Measurements from ENCODE around the gene POU2F1. TPM values are rescaled to one million over a fixed set of nuclear protein-coding genes. Genes with fewer than 3 reads are reported as not detected.
"Not testable (repeated sequence)": the region's sequence is repeated elsewhere in the genome, so short reads cannot be mapped to it uniquely, and the experiment has no call there.

The POU2F1 gene
- total and polyA plus RNA-seq, 12 donors = 3.2 to 52.5 (median 12.6) TPM

- intact Hi-C loops (cut with DNase I) = no loop called here
- no peak overlapping the region for H3K4me3 ChIP-seq
- 68 to 88% (median 85%) methylated on average over 3 of the region's 3 CpGs for WGBS, 4 donors
- H3K4me1 ChIP-seq (replicated peaks in 1 of 2) = no peaks in the 10 kb centered on the region
- no peaks in the 10 kb centered on the region for H3K9me3 ChIP-seq (replicated peaks in 1 of 3)
- H3K27ac ChIP-seq = no peak overlapping the region
- TF ChIP-seq CTCF (IDR thresholded peaks at IDR 0.05) (no peak), POLR2A (IDR thresholded peaks at IDR 0.05) (no peak)
- no peaks in the 10 kb centered on the region for H3K27me3 ChIP-seq
- H3K36me3 ChIP-seq (replicated peaks in 1 of 2) = no peaks in the 10 kb centered on the region
- DNase-seq = no peak
Measured at GRCh38 chr1:167202049-167202448, 18.6 kb upstream of the POU2F1 start.

- H3K4me1 ChIP-seq (replicated peaks in 1 of 2); H3K9me3 ChIP-seq (replicated peaks in 1 of 3); H3K27ac ChIP-seq; H3K4me3 ChIP-seq; H3K36me3 ChIP-seq (replicated peaks in 1 of 2); intact Hi-C loops (cut with DNase I); DNase-seq; H3K27me3 ChIP-seq: not testable (repeated sequence)
- WGBS, 4 donors = 88 to 96% (median 92%) methylated on average over 4 to 6 of the region's 6 CpGs
Measured at GRCh38 chr1:167205306-167206050, 15.2 kb upstream of the POU2F1 start.

GRCh38 chr1:167206166-167206835 is 14.4 kb upstream of the POU2F1 start:
- Histone ChIP-seq H3K4me1 (replicated peaks in 1 of 2) (no peaks in the 10 kb centered on the region), H3K9me3 (replicated peaks in 1 of 3) (no peaks in the 10 kb centered on the region), H3K4me3 (no peak overlapping the region), H3K36me3 (replicated peaks in 1 of 2) (no peaks in the 10 kb centered on the region), H3K27me3 (no peaks in the 10 kb centered on the region), H3K27ac (no peak overlapping the region)
- TF ChIP-seq POLR2A (IDR thresholded peaks at IDR 0.05) (no peak), CTCF (IDR thresholded peaks at IDR 0.05) (no peak)
- no peak for DNase-seq
- intact Hi-C loops (cut with DNase I) = no loop called here
- WGBS, 4 donors = 90 to 95% (median 93%) methylated on average over 3 of the region's 3 CpGs

GRCh38 chr1:167207940-167208623 is 12.6 kb upstream of the POU2F1 start:
- Histone ChIP-seq H3K27me3 (no peaks in the 10 kb centered on the region), H3K27ac (no peak overlapping the region), H3K4me1 (replicated peaks in 1 of 2) (no peaks in the 10 kb centered on the region), H3K36me3 (replicated peaks in 1 of 2) (no peaks in the 10 kb centered on the region), H3K4me3 (no peak overlapping the region), H3K9me3 (replicated peaks in 1 of 3) (no peaks in the 10 kb centered on the region)
- intact Hi-C loops (cut with DNase I) = no loop called here
- no peak for DNase-seq
- TF ChIP-seq CTCF (IDR thresholded peaks at IDR 0.05) (peak in 3 of 6 experiments; percentile 21 to 47 (median 22)), POLR2A (IDR thresholded peaks at IDR 0.05) (no peak)
- 53 to 59% (median 58%) methylated on average over 6 of the region's 6 CpGs for WGBS, 4 donors

Measured in adrenal gland (tissue), 12 donors.